Endometrial microvascular endothelial cells (primary cell): ENCODE data around the gene FAM193A. TPM values are rescaled to one million over a fixed set of nuclear protein-coding genes. Genes with fewer than 3 reads are reported as not detected.
"Not testable (repeated sequence)": the region's sequence is repeated elsewhere in the genome, so short reads cannot be mapped to it uniquely, and the experiment has no call there.

Experiments used
- in situ Hi-C: cut with HindIII; loops from 2 replicates; pipeline ENCODE4 v1.10.0; 2017; ENCODE audit warnings: low sequenced_read_pairs, low pct_unique_long_range_greater_than_20kb; ENCODE audit errors: inconsistent ontology term
- total RNA-seq: library from RNA; depleted of rRNA; stranded (reverse); fragments of >200 nt; gene quantifications from one replicate; pipeline ENCODE4 v1.2.3, GENCODE V29; 2015; ENCODE audit errors: inconsistent ontology term

The FAM193A gene
- total RNA-seq, 1 donor from 2014 or later: 14.0 TPM

- in situ Hi-C loops: no loop called here
These were observed 29.1 kb downstream of the FAM193A start for GRCh38 chr4:2565533-2565932.

- in situ Hi-C loops: no loop called here
These were observed 33.6 kb downstream of the FAM193A start for GRCh38 chr4:2570036-2570435.

GRCh38 chr4:2570551-2571222 is 34.2 kb downstream of the FAM193A start:
- in situ Hi-C loops: no loop called here

GRCh38 chr4:2572076-2572475 is 35.6 kb downstream of the FAM193A start:
- in situ Hi-C loops: no loop called here

- in situ Hi-C loops: no loop called here
These were observed 36.4 kb downstream of the FAM193A start for GRCh38 chr4:2572866-2573265.

GRCh38 chr4:2574009-2574408 is 37.6 kb downstream of the FAM193A start:
- in situ Hi-C loops: no loop called here

- in situ Hi-C loops: no loop called here
These were observed 38.4 kb downstream of the FAM193A start for GRCh38 chr4:2574863-2575262.

- in situ Hi-C loops: no loop called here
These were observed 39.8 kb downstream of the FAM193A start for GRCh38 chr4:2576290-2576689.

- in situ Hi-C loops: no loop called here
These were observed 41.7 kb downstream of the FAM193A start for GRCh38 chr4:2578106-2578505.

- in situ Hi-C loops: no loop called here
These were observed 43.5 kb downstream of the FAM193A start for GRCh38 chr4:2579910-2580309.

GRCh38 chr4:2583092-2583491 is 46.6 kb downstream of the FAM193A start:
- in situ Hi-C loops: no loop called here

- in situ Hi-C loops: no loop called here
These were observed 47.1 kb downstream of the FAM193A start for GRCh38 chr4:2583517-2583916.

GRCh38 chr4:2586502-2586901 is 50.1 kb downstream of the FAM193A start:
- in situ Hi-C loops: no loop called here

GRCh38 chr4:2587213-2587823 is 50.9 kb downstream of the FAM193A start:
- in situ Hi-C loops: no loop called here

GRCh38 chr4:2588259-2588658 is 51.8 kb downstream of the FAM193A start:
- in situ Hi-C loops: no loop called here

- in situ Hi-C loops: no loop called here
These were observed 54.7 kb downstream of the FAM193A start for GRCh38 chr4:2591189-2591588.

GRCh38 chr4:2592014-2592413 is 55.6 kb downstream of the FAM193A start:
- in situ Hi-C loops: not testable (repeated sequence)

GRCh38 chr4:2592572-2592971 is 56.1 kb downstream of the FAM193A start:
- in situ Hi-C loops: no loop called here

- in situ Hi-C loops: no loop called here
These were observed 56.6 kb downstream of the FAM193A start for GRCh38 chr4:2593003-2593402.

- in situ Hi-C loops: no loop called here
These were observed 59.0 kb downstream of the FAM193A start for GRCh38 chr4:2595436-2595835.
